Progenitor cell of endocrine pancreas (in vitro differentiated cells): ENCODE results near the gene CERS6. TPM values are rescaled to one million over a fixed set of nuclear protein-coding genes. Genes with fewer than 3 reads are reported as not detected.
"Not testable (repeated sequence)": the region's sequence is repeated elsewhere in the genome, so short reads cannot be mapped to it uniquely, and the experiment has no call there.

Source experiments
- DNase-seq: peaks from one replicate; pipeline ENCODE4 v3.0.0; 2021; ENCODE audit warnings: low spot score; ENCODE audit not compliant: unreplicated experiment
- H3K27ac Mint-ChIP-seq: 2 replicates; pipeline ENCODE4 v1.8.0; 2021; ENCODE audit warnings: mild to moderate bottlenecking, moderate library complexity, mixed read lengths
- H3K27me3 Mint-ChIP-seq: 2 replicates; pipeline ENCODE4 v1.8.0; 2021; ENCODE audit warnings: mixed read lengths
- H3K36me3 Mint-ChIP-seq: 2 replicates; pipeline ENCODE4 v1.8.0; 2022; ENCODE audit warnings: mixed read lengths; ENCODE audit not compliant: insufficient read depth
- H3K4me1 Mint-ChIP-seq: 2 replicates; pipeline ENCODE4 v1.8.0; 2021; ENCODE audit warnings: low read depth, mixed read lengths
- H3K4me3 Mint-ChIP-seq: 2 replicates; pipeline ENCODE4 v1.8.0; 2021; ENCODE audit warnings: low read depth, mild to moderate bottlenecking, moderate library complexity, mixed read lengths
- H3K9me3 Mint-ChIP-seq: 2 replicates; pipeline ENCODE4 v1.8.0; 2021; ENCODE audit warnings: low read depth, mixed read lengths
- CTCF ChIP-seq: fragments of 200-600 bp; sonication (generic); IDR thresholded peaks from one replicate; pipeline ENCODE4 v1.5.0; 2021; ENCODE audit warnings: antibody characterized with exemption, mild to moderate bottlenecking; ENCODE audit not compliant: unreplicated experiment
- total RNA-seq: library from RNA; stranded (reverse); gene quantifications from 2 replicates; pipeline ENCODE4 v1.2.1, GENCODE V29; 2021

Gene CERS6
- total RNA-seq, 1 donor from 2014 or later, result 32.5 TPM

- H3K4me1 Mint-ChIP-seq, result peaks cover 25% of the 10 kb centered on the region
Measured at GRCh38 chr2:168482952-168483831, 27.1 kb downstream of the CERS6 start.

GRCh38 chr2:168486477-168486876, 30.4 kb downstream of the CERS6 start:
- Mint-ChIP-seq H3K27ac (no peak overlapping the region), H3K4me1 (peaks cover 32% of the 10 kb centered on the region), H3K36me3 (peaks cover 1% of the 10 kb centered on the region), H3K4me3 (no peak overlapping the region), H3K27me3 (no peaks in the 10 kb centered on the region), H3K9me3 (peaks cover 3% of the 10 kb centered on the region)
- DNase-seq, result no peak
- TF ChIP-seq CTCF, result no peak

More at GRCh38 chr2:168482952-168483831, 27.1 kb downstream of the CERS6 start:
- no peak for TF ChIP-seq CTCF
- H3K4me3 Mint-ChIP-seq, result no peak overlapping the region
- H3K9me3 Mint-ChIP-seq, result peaks cover 3% of the 10 kb centered on the region
- H3K27ac Mint-ChIP-seq, result no peak overlapping the region
- DNase-seq, result no peak
- H3K36me3 Mint-ChIP-seq, result peaks cover 1% of the 10 kb centered on the region
- H3K27me3 Mint-ChIP-seq, result no peaks in the 10 kb centered on the region

GRCh38 chr2:168490015-168490874, 34.2 kb downstream of the CERS6 start:
- peaks cover 4% of the 10 kb centered on the region for H3K36me3 Mint-ChIP-seq
- no peaks in the 10 kb centered on the region for H3K27me3 Mint-ChIP-seq
- H3K4me3 Mint-ChIP-seq, result no peak overlapping the region
- no peak for DNase-seq
- H3K27ac Mint-ChIP-seq, result no peak overlapping the region
- H3K4me1 Mint-ChIP-seq, result peaks cover 33% of the 10 kb centered on the region
- H3K9me3 Mint-ChIP-seq, result peaks cover 9% of the 10 kb centered on the region
- no peak for TF ChIP-seq CTCF

GRCh38 chr2:168490946-168491605, 35.0 kb downstream of the CERS6 start:
- no peak for TF ChIP-seq CTCF
- Mint-ChIP-seq H3K4me1 (peaks cover 36% of the 10 kb centered on the region), H3K27me3 (no peaks in the 10 kb centered on the region), H3K36me3 (peaks cover 5% of the 10 kb centered on the region), H3K27ac (no peak overlapping the region), H3K9me3 (peaks cover 6% of the 10 kb centered on the region), H3K4me3 (no peak overlapping the region)
- DNase-seq, result no peak

GRCh38 chr2:168491728-168492127, 35.7 kb downstream of the CERS6 start:
- H3K36me3 Mint-ChIP-seq, H3K27me3 Mint-ChIP-seq, H3K4me3 Mint-ChIP-seq, H3K27ac Mint-ChIP-seq, H3K9me3 Mint-ChIP-seq, DNase-seq: not testable (repeated sequence)
- H3K4me1 Mint-ChIP-seq, result peaks cover 31% of the 10 kb centered on the region

- not testable (repeated sequence) for H3K27me3 Mint-ChIP-seq, H3K9me3 Mint-ChIP-seq, H3K4me3 Mint-ChIP-seq, DNase-seq, H3K36me3 Mint-ChIP-seq
- peaks cover 35% of the 10 kb centered on the region for H3K4me1 Mint-ChIP-seq
- peak overlapping the region; percentile 11 for H3K27ac Mint-ChIP-seq
Measured at GRCh38 chr2:168493219-168493618, 37.1 kb downstream of the CERS6 start.
